HG02973 (cell line): ENCODE results near the gene DKK3.
"Not testable (repeated sequence)": the region's sequence is repeated elsewhere in the genome, so short reads cannot be mapped to it uniquely, and the experiment has no call there.

Experiments used
- ATAC-seq: cut with Tn5 transposase; IDR thresholded peaks from one replicate; pipeline ENCODE4 v1.9.1; 2021; ENCODE audit warnings: moderate library complexity; ENCODE audit not compliant: unreplicated experiment

The DKK3 gene

DNA sequence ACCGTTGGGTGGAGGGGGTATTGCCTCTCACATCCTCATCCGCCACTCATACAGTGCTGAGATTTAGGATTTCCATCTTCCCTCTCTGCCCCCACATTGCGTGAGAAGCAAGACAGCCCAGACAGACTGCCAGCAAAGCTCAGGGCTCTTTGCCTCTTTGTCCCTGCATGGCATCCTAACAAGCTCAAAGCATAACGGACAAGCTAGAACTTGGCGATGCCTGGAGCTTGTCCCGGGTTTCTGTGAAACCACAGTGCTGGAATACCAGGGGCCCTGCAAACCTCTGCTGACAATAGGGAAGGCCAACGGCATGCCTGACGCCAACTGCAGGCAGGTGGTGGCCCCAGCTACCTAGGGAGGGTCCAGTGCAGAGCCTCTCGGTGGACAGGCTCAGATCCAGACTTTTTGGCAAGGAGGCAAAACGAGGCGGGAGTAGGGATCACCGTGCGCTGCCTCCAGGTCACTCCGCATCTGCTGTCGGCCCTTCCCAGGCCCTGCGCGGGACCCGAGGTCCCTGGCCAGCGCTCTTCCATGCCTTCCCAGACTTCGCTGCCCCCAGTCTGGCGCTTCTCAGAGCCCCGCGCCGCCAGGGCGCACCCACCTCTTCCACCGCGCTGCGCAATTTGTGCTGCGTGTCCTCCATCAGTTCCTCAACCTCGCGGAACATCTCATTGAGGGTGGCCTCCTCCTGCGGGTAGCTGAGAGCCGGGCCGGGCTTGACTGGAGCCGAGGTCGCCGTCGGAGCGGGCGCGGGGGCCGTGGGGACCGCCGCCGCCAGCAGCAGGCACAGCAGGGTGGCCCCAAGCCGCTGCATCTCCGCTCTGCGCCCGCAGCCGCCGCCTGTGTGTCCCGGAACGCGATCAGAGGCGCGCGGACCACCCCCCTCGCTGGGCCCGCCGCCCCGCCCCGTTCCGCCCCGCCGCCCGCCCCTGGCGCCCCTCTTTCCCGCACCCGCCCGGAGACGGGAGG, at the start of gene DKK3:
Gene DKK3 (minus strand): TSS at position 858 of the 969 bp plus-strand sequence. CDS start 44 bp downstream, at position 814.
- no peak for ATAC-seq

- no peak for ATAC-seq
Measured at GRCh38 chr11:12057299-12057980, 49.0 kb upstream of the DKK3 start.

GRCh38 chr11:12056119-12056518, 47.7 kb upstream of the DKK3 start:
- no peak for ATAC-seq

GRCh38 chr11:12053606-12054361, 45.4 kb upstream of the DKK3 start:
- ATAC-seq = no peak

GRCh38 chr11:12052676-12053605, 44.5 kb upstream of the DKK3 start:
- no peak for ATAC-seq

GRCh38 chr11:12051287-12051662, 42.8 kb upstream of the DKK3 start:
- ATAC-seq = no peak

DNA sequence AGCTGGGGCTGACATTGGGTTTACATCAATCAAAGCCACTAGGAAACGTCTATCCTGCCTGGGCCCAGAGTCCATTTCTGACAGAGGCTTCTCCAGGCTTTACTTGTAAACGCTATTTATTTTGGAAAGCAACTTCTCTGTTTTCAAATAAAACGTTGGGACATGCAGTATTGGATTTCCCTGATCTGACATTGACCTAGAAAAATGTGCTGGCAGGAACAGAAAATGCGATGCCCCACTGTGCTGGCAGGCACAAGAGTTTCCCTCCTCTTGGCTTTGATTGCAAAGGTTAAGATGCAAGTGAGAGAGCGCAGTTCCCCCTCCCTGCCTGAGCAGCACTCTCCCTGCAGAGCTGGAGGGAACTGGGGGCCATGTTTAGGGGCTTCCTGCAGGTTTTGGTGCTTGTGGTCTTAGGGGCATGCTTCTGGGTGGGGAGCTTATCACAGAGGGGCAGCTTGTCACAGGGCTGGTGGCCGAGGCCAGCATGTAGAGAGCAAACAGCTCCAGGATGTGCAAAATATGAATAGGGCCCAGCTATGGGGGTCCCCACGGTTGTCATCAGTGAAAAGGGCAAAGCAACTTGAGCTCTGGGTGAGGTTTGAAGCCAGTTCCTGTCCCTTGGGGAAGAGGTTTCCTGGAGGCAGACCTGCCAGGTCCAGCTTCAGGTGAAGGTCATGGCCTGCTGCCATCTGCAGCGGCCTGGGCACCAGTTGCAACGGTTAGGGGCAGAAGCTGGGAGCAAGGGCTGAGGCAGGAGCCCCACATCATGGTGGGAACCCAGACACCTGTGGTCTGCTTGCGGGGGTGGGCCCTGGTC, 42.3 kb upstream of the DKK3 start:
- no peak for ATAC-seq

GRCh38 chr11:12048936-12049790, 40.7 kb upstream of the DKK3 start:
- ATAC-seq = no peak

GRCh38 chr11:12046636-12047236, 38.3 kb upstream of the DKK3 start:
- ATAC-seq = no peak

GRCh38 chr11:12045914-12046635, 37.6 kb upstream of the DKK3 start:
- ATAC-seq = no peak

DNA sequence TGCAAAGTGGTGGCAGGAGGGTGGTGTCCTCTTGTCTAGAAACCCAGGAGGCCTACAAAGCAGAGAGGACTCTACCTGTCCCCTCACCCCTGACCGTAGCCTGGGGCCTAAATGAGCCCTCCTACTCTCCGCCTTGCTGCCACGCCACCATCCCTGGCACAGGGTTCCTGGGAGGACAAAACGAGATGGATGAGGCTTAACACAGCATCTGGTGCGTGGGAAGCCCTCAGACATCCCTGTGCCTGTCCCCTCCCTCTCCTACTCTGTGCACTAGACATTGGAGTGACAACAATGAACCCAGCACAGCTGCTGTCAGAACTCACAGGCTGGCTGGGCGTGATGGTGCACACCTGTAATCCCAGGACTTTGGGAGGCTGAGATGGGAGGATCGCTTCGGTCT, 36.4 kb upstream of the DKK3 start:
- ATAC-seq = no peak

DNA sequence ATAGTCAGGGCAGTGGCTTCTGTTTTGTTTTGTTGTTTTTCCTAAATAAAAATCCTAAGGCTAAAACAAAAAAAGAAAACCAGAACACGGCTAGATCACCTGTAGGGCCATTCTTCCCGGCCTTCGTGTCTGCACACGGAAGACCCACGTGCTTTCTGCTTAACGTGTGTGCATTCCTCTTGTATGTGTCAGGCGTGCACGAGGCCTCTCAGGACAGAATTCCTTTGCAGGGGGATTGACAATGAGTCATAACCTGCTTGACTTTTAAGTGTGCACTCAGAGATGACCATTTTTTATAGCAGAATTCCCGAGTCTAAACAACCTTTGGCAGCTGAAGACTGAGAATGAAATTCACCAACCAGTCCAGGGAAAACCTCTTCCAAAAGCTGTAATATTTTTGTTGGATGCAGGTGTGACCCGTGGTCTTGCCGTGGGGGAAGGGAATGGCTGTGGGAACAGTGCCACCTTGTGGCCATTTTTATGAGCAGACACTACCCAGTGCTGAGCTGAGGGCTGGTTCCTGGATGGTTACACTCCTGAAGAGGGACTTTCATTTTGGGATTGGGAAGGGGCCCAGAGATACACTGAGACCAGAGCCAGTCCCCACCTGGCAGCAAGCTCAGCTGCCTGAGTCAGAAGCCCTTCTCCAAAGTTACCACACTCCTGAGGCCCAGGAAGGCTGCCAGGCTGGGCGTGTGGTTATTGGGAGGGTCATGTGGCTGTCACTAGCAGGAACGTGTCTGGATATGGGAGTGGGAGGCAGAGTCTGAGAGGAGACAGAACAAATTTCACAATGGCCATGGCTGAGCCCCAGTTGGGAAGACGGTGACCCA, 35.7 kb upstream of the DKK3 start:
- peak; percentile 64 for ATAC-seq

DNA sequence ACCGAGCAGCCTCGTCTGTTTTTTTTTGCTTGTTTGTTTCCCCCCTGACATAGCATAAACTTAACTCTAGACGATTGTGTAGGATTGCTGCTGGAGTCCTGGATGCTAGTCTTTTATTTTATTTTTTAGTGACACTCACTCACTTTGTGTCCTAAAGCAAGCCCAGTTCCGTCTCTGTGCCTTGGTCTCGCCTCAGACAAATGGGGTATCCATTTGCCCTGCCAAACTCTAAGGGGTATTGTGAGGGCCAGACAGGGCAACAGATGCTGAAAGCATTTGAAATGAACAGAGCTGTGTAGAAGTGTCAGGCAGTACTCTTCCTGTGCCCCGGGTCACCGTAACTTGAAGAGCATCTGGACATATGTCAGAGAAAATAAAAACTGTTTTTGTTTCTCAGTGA, 34.8 kb upstream of the DKK3 start:
- ATAC-seq = no peak

- no peak for ATAC-seq
Measured at GRCh38 chr11:12042215-12042676, 33.8 kb upstream of the DKK3 start.

GRCh38 chr11:12040719-12041118, 32.3 kb upstream of the DKK3 start:
- not testable (repeated sequence) for ATAC-seq

DNA sequence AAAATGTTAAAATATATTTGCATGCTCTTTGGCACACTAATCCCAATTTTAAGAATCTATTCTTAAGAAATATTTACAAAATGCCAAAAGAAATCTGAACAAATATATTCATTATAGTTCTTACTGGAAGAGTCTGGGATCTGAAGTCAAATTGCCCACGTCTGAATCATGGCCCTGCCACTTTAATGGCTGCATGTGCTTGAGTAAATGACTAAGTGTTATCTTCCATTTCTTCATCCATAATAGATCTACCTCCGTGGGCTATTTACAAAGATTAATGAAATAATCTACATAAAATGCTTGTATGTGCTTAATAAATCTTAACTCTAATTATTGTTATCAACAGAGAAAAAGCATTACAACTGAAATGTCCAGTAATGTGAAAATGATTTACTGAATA, 24.5 kb upstream of the DKK3 start:
- no peak for ATAC-seq
